ENCODE results near the gene LY6G6F.
A peak's percentile ranks its signal among the peaks of the same experiment; 100 is the strongest.

LY6G6F gene

GRCh38 chr6:31725502-31726350 lies 19.1 kb downstream of the LY6G6F start:
- DNase-seq: no peak

- no peak for DNase-seq
Observed at GRCh38 chr6:31727034-31727716, 20.5 kb downstream of the LY6G6F start.

DNA sequence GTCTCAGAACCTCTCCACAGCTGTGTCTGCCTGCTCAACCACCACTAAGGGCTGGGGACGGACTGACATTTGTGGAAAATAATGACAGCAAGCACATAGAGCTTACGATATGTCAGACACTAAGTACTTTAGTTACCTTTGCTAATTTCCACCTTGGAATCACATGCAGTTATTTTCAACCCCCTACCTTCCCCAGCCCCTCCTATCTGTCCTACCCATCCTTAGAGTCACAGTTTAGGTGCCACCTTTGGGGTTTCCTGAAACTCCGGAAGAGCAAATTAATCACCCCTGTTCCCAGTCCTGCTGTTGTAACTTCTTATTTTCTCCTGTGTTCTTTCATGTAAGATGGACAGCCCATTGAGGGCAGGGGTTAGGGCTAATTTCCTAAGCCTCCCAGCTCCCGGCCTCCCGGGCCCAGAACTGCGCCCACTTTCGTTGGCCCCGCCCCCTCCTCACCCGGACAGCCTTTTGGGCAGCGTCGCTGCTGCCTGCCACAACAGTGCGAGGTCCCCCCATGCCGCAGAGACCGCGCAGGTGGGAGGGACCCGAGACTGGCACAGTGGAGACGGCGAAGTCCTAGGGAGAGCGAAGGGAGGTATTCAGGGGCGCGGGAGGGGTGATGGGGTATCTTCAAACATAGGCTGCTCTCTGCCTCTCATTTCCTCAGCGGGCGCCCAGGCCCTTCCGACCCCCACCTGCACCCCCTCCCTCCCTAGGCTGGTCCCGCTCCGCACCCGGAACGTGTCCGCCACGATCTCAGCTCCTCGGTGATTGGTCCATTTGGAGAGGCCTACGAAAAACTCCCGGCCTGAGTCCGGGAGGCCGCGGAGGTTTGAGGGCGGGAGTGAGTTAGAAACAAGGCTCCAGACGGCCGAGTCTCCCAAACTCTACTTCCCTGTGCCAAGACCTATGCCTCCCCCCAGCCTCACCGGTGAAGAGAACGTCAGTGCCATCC lies 21.3 kb downstream of the LY6G6F start:
- no peak for DNase-seq

- DNase-seq: no peak
Observed at GRCh38 chr6:31728767-31729514, 22.3 kb downstream of the LY6G6F start, which contains the start of gene DDAH2. DDAH2 (minus strand) TSS chr6:31729299; CDS start chr6:31729161, 138 bp downstream.

GRCh38 chr6:31729515-31729978 lies 22.9 kb downstream of the LY6G6F start:
- DNase-seq: peak; percentile 87

DNA sequence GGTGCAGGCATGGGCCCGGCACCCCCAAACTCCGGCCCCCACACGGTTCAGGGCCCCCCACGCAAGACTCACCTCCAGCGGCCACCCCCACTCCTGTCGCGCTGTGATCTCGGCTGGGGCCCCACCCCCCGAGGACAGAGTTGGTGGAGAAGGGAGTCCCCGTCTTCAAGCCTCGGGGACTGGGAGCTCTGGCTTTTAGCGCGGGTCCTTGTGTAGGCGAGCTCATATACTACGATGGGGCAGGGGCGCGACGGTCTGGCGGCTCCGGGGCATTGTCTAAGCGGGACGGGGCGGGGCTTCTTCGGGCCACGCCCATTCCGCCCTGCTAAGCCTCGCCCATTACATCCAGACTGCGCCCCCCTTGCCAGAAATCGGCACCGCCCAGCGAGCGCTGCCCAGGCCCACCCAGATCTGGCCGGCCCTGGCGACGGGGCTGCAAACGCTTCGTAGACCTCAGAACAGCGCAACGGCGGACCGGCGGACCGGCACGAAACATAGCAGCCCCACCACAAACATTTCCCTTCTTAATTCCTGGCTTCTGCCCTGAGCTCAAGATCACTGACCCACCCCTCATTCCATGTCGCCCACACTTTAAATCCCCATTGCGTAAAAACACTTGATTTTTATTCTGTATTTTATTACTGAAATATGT lies 23.4 kb downstream of the LY6G6F start:
- DNase-seq: peak; percentile 59

GRCh38 chr6:31730631-31731086 lies 24.0 kb downstream of the LY6G6F start:
- DNase-seq: no peak

GRCh38 chr6:31732029-31732428 lies 25.4 kb downstream of the LY6G6F start:
- DNase-seq: no peak

GRCh38 chr6:31733734-31734133 lies 27.1 kb downstream of the LY6G6F start:
- DNase-seq: no peak

DNA sequence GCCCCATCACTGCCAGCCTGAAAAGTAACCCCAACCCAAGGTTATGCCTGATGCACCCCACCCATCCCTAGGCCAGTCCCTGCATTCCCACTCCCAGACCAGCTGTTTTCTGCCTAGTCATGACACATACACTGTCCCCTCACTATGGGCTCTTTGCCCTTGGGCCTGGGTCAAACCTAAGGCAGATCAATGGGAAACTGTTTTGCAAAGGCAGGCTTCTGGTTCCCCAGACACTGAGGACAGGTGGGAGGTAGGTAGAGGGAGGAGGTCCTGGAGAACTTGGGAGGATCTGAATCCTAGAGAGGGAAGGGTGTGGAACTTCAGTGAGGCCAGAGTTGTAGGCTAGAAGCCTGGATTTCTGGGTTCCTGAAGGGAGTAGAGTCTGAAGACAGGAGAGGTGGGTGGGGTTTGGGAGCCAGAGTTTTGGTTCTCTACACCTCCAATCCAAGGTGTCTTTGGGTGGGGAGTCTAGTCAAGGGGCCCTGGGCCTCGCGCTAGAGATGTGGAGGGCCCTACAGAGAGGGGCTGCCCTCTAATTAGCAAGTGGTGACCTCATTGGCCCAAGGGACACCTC lies 27.7 kb downstream of the LY6G6F start:
- no peak for DNase-seq

DNA sequence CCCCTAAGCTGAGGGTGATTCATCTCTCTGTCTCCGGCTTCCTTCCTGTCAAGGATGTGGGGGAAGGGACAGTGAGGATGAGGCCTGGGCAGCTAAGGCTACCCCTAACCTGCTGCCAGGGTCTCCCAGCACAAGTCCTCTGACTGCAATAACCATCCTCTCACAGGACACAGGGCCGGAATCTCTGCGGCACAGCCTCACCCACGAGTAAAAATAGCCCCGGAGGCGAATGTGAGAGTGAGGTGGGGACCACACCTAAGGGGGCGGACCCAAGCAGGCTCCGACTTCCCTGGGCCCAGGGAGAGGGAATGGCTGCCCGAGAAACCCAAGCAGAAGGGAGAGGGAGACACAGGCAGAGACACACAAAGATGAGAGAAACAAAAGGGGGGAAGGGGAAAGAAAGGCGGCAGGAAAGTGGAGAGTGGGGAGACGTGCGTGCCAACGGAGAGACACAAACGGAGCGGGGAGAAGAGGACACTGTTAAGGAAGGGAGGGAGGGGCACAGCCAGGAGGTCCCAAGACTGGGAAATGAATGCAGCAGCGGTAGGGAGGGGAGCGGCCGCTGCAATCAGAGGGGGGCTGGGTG lies 28.2 kb downstream of the LY6G6F start:
- DNase-seq: peak; percentile 71

DNA sequence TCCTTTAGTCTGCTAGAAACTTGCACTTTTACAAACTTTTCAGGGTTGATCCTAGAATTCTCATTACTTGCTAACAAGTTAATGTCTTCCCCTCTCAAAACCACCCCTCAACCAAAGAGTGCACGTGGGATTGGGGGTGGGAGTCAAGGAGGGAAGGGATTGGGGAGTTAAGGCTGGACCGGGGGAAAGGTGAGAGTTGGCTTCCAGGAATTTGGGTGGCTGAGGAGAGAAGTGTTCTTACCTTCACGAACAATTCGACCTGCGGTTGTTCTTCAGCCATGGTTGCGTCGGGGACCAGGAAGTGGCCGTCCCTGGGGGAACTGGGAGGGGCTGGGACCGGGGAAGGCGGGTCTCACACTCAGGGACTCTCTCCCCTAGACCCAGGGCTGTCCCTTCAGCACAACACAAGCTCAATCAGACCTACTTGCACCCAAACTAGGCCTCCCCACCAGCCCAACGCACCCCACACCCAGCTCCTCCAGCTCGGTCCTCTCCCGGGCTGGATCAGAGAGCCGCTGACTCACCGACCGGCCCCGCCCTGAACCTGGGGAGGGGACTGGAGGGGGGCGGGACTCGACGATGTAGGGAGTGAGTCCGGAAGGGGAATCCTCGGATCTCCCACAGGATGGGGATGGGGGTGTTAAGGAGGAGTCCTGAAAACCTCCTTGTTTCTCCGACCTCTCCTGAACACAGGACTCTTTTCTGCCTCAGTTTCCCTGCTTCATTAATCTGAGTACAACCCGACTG lies 29.5 kb downstream of the LY6G6F start, which contains the start of gene CLIC1:
CLIC1 (minus strand) TSS at position 510 of the 747 bp plus-strand sequence; CDS start at position 280, 230 bp downstream.
- peak; percentile 91 for DNase-seq

GRCh38 chr6:31736768-31737314 lies 30.2 kb downstream of the LY6G6F start:
- DNase-seq: peak; percentile 39

DNA sequence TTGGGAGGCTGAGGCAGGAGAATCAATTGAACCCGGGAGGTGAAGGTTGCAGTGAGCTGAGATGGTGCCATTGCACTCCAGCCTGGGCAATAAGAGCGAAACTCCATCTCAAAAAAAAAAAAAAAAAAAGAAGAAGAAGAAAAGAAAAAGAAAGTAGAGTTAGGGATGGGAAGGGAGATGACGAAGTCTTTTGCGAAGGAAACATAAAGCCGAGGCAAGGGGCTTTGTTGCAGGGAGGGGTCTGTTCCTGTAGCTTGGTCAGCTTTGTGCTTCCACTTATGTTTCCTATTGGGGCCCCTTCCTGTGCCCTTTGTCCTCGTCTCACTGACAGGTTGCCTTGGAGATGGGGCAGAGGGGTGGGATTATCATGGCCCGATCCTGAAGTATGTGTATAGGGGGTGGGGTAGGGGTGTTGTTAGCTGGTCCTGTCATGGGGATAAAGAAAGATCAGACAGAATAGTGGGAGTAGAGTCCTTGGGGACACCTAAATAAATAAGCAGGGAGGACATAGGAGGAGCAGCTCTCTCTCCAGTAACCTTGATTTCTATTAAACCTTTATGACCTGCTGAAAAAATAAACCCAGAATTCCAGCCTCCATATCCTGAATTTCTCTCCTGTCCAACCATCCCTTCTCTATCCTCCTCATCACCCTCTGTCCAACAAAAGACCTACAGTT lies 30.8 kb downstream of the LY6G6F start:
- peak; percentile 87 for DNase-seq

DNA sequence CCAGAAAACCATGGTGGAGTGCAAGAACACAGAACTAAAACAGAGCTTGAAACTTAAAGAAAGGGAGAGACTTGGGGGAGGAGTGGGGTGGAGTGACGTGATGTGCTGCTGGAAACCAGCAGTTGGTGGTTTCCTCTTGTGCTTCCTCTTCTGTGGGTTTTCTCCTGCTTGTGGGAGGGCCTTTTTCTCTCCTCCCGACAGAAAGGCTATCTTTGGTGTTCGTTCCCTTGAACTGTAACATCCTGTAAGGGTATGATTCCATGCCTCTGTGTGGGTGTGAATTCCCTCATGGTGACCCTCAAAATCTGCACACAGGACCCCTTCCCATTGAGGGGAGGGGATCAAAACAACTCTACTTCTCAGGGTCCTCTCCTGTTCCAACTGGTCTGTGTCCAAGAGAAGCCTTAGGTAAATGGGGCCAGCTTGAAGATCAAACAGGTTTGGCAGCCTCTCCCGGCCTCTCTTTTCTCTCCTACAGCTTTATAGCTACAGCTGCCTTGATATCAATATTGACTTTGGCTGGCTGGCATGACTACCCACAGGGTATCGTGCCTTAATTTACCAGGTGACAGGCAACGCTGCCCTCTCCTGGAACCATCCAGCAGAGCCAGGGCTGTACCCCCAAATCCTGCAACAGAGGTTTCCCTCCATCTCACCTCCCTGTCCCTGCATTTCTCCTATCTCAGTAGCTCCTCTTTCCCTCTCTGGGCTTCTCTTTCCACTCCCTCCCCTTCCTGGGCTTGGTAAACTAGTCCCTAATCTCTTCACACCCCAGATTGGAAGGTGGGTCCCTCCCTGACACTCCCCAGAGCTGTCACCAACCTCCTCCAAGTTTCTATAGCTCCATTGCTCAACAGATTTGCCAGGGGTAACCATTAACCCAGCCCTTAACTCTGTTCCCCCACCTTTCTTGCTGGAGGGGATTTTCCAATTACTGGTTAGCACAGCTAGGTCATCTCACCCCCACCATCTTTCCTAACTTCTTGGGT lies 31.6 kb downstream of the LY6G6F start:
- DNase-seq: peak; percentile 90

GRCh38 chr6:31739639-31740396 lies 33.2 kb downstream of the LY6G6F start, which contains the start of gene MSH5:
MSH5 (plus strand) TSS chr6:31740005; CDS start chr6:31740467, 462 bp downstream.
- peak; percentile 100 for DNase-seq

Measured in NCI-H69 (cell line).